ENCODE measurements around the gene SLC2A5.
A peak's percentile ranks its signal among the peaks of the same experiment; 100 is the strongest.
"Not testable (repeated sequence)": the region's sequence is repeated elsewhere in the genome, so short reads cannot be mapped to it uniquely, and the experiment has no call there.

Gene SLC2A5

GRCh38 chr1:9069326-9070100, at the start of gene SLC2A5:
Gene SLC2A5 (minus strand): TSS chr1:9069635. CDS start chr1:9069536, 99 bp downstream.
- DNase-seq (ENCODE audit: low read depth) = no peak

GRCh38 chr1:9118186-9118585, 48.8 kb upstream of the SLC2A5 start:
- DNase-seq (ENCODE audit: low read depth) = no peak

- DNase-seq (ENCODE audit: low read depth) = peak; percentile 46
These were observed 46.1 kb upstream of the SLC2A5 start for GRCh38 chr1:9115351-9116205.

GRCh38 chr1:9112961-9113880, 43.8 kb upstream of the SLC2A5 start:
- no peak for DNase-seq (ENCODE audit: low read depth)

- no peak for DNase-seq (ENCODE audit: low read depth)
These were observed 42.5 kb upstream of the SLC2A5 start for GRCh38 chr1:9111957-9112356.

- DNase-seq (ENCODE audit: low read depth) = no peak
These were observed 41.9 kb upstream of the SLC2A5 start for GRCh38 chr1:9111357-9111691.

GRCh38 chr1:9110669-9111356, 41.4 kb upstream of the SLC2A5 start:
- peak; percentile 85 for DNase-seq (ENCODE audit: low read depth)

- DNase-seq (ENCODE audit: low read depth) = no peak
These were observed 38.7 kb upstream of the SLC2A5 start for GRCh38 chr1:9108056-9108665.

- no peak for DNase-seq (ENCODE audit: low read depth)
These were observed 37.7 kb upstream of the SLC2A5 start for GRCh38 chr1:9107136-9107535.

GRCh38 chr1:9106286-9106685, 36.9 kb upstream of the SLC2A5 start:
- no peak for DNase-seq (ENCODE audit: low read depth)

GRCh38 chr1:9105336-9105867, 36.0 kb upstream of the SLC2A5 start:
- DNase-seq (ENCODE audit: low read depth) = no peak

- DNase-seq (ENCODE audit: low read depth) = peak; percentile 74
These were observed 32.2 kb upstream of the SLC2A5 start for GRCh38 chr1:9101510-9102146.

- DNase-seq (ENCODE audit: low read depth) = peak; percentile 52
These were observed 31.1 kb upstream of the SLC2A5 start for GRCh38 chr1:9100471-9101043.

- DNase-seq (ENCODE audit: low read depth) = no peak
These were observed 30.1 kb upstream of the SLC2A5 start for GRCh38 chr1:9099555-9099954.

GRCh38 chr1:9097947-9098705, 28.7 kb upstream of the SLC2A5 start:
- no peak for DNase-seq (ENCODE audit: low read depth)

- DNase-seq (ENCODE audit: low read depth) = no peak
These were observed 26.4 kb upstream of the SLC2A5 start for GRCh38 chr1:9095818-9096217.

- DNase-seq (ENCODE audit: low read depth) = not testable (repeated sequence)
These were observed 24.7 kb upstream of the SLC2A5 start for GRCh38 chr1:9093996-9094595.

- no peak for DNase-seq (ENCODE audit: low read depth)
These were observed 24.1 kb upstream of the SLC2A5 start for GRCh38 chr1:9093581-9093980.

- DNase-seq (ENCODE audit: low read depth) = no peak
These were observed 23.7 kb upstream of the SLC2A5 start for GRCh38 chr1:9093091-9093490.
